Common myeloid progenitor, CD34-positive (primary cell): ENCODE measurements around the gene ADGRV1.

ENCODE experiments used
- CTCF ChIA-PET: fragments of 350-600 bp; sonication (Branson Sonifier 250); formaldehyde crosslinking; loops from one replicate; lab custom pipeline; 2021; ENCODE audit warnings: antibody characterized with exemption; lab: Charles Lee
- POLR2A ChIA-PET: fragments of 350-600 bp; sonication (Branson Sonifier 250); formaldehyde crosslinking; loops from one replicate; lab custom pipeline; 2021; ENCODE audit warnings: antibody characterized with exemption; lab: Charles Lee
- DNase-seq, 3 donors: peaks; one replicate each; pipeline versions ENCODE4 v3.0.0 to v3.0.0-alpha.2; 2013
- H3K27ac ChIP-seq, 2 experiments: 1 replicate in 1 of 2; 2 replicates in 1 of 2; pipeline ENCODE4 v1.7.0; 2013; ENCODE audit warnings: inconsistent platforms in 2 of 2, low read length in 2 of 2, mild to moderate bottlenecking in 2 of 2, low read depth in 1 of 2, moderate library complexity in 1 of 2; ENCODE audit not compliant: severe bottlenecking in 2 of 2, insufficient read depth in 1 of 2, poor library complexity in 1 of 2
- H3K27me3 ChIP-seq, 5 experiments: replicated peaks in 2 of 5; 1 replicate in 3 of 5; 2 replicates in 2 of 5; pipeline versions ENCODE4 v1.6.1 to v1.7.0; 2013; ENCODE audit warnings: low read length in 4 of 5, mild to moderate bottlenecking in 2 of 5, moderate library complexity in 2 of 5, inconsistent platforms in 1 of 5; ENCODE audit not compliant: insufficient read depth in 5 of 5, control insufficient read depth in 4 of 5
- H3K36me3 ChIP-seq, 4 experiments: 1 replicate in 2 of 4; 2 replicates in 2 of 4; pipeline versions ENCODE4 v1.6.1 to v1.7.0; 2013; ENCODE audit warnings: low read length in 3 of 4, control low read depth in 1 of 4, mild to moderate bottlenecking in 1 of 4; ENCODE audit not compliant: control insufficient read depth in 4 of 4, insufficient read depth in 4 of 4
- H3K4me1 ChIP-seq, 4 experiments: 1 replicate in 3 of 4; 2 replicates in 1 of 4; pipeline versions ENCODE4 v1.6.1 to v1.7.1; 2013; ENCODE audit warnings: low read length in 3 of 4, mild to moderate bottlenecking in 3 of 4, control low read depth in 1 of 4, inconsistent platforms in 1 of 4, moderate library complexity in 1 of 4; ENCODE audit not compliant: control insufficient read depth in 4 of 4, insufficient read depth in 4 of 4; ENCODE audit errors: control extremely low read depth in 1 of 4
- H3K4me3 ChIP-seq, 7 experiments: 1 replicate in 4 of 7; 2 replicates in 3 of 7; pipeline versions ENCODE4 v1.5.1 to v1.7.0; 2013; ENCODE audit warnings: mild to moderate bottlenecking in 7 of 7, low read length in 6 of 7, moderate library complexity in 6 of 7, inconsistent platforms in 2 of 7, low read depth in 2 of 7, control low read depth in 1 of 7; ENCODE audit not compliant: insufficient read depth in 4 of 7, control insufficient read depth in 1 of 7; ENCODE audit errors: extremely low read depth in 1 of 7
- H3K9me3 ChIP-seq, 5 experiments: 1 replicate in 4 of 5; 2 replicates in 1 of 5; pipeline versions ENCODE4 v1.6.1 to v1.7.1; 2013; ENCODE audit warnings: low read length in 4 of 5, mild to moderate bottlenecking in 2 of 5, inconsistent platforms in 1 of 5, low read depth in 1 of 5, moderate library complexity in 1 of 5; ENCODE audit not compliant: control insufficient read depth in 4 of 5, insufficient read depth in 2 of 5; ENCODE audit errors: control extremely low read depth in 1 of 5
- WGBS: methylation state at CpG from one replicate; pipeline ENCODE4 v1.1.5; 2013; ENCODE audit not compliant: insufficient coverage; 5-methylcytosine and 5-hydroxymethylcytosine counted together

The ADGRV1 gene

DNA sequence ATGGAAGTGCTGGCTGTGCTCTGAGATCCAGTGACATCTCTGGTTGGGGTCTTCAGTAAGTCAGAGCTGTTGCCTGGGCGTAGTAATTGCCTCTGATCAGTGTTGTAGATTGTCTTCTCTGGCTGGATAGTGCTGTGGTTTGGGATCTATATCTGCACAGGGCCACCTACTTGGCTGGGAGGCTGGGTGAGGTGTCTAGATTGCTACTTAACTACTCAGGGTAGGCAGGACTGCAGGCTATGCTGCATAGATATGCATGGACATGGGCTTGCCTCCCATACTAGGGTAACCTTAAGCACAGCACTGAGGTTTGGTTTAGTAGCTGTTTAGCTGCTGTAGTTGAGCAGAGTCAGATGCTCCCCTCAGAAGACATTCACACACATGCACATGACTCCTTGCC is 181.0 kb downstream of the ADGRV1 start:
- CTCF ChIA-PET: no interaction called here
- Histone ChIP-seq H3K27ac (no peak overlapping the region), H3K36me3 (no peaks in the 10 kb centered on the region), H3K4me1 (no peaks in the 10 kb centered on the region), H3K4me3 (no peak overlapping the region), H3K27me3 (no peaks in the 10 kb centered on the region), H3K9me3 (peaks cover 0 to 13% (median 4%) of the 10 kb centered on the region in 5 experiments)
- DNase-seq: no peak
- WGBS: 100% methylated on average over 1 of the region's 1 CpG
- POLR2A ChIA-PET: interaction anchor here (0.6 kb wide), 1 partner anchor 210 kb away, joined by 3 read pairs; no protein-coding TSS in a partner anchor

DNA sequence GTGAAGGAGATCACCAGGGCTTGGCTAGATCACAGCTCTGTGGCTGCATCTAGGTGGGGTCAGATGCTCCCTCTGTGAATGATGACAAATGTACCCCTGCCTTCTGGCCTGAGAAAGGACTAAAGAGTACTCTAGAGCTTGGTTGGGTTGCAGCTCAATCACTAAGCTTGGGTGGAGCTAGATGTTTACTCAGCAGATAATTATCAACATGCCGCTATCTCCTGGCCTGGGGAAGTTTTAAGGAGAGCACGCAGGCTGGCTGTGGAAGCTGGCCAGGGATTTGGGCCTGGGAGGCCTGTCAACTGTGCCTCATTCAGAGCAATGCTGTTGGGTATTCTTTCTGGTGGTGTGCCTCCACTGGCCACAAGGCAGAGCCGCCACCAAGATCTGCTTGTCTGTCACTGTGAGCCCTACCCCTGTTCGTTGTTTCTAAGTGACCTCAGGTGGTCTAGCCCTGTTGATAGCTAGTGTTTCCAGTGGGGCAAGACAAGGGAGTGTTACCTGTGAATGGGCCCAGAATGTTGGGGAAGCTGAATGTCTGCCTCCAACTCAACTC is 181.7 kb downstream of the ADGRV1 start:
- WGBS: 97% methylated on average over 4 of the region's 4 CpGs
- H3K4me3 ChIP-seq: no peak overlapping the region
- no peak for DNase-seq
- H3K27ac ChIP-seq: no peak overlapping the region
- ChIA-PET POLR2A (no interaction called here), CTCF (no interaction called here)
- H3K36me3 ChIP-seq: no peaks in the 10 kb centered on the region
- H3K27me3 ChIP-seq: no peaks in the 10 kb centered on the region
- peaks cover 0 to 13% (median 4%) of the 10 kb centered on the region in 5 experiments for H3K9me3 ChIP-seq
- H3K4me1 ChIP-seq: no peaks in the 10 kb centered on the region

DNA sequence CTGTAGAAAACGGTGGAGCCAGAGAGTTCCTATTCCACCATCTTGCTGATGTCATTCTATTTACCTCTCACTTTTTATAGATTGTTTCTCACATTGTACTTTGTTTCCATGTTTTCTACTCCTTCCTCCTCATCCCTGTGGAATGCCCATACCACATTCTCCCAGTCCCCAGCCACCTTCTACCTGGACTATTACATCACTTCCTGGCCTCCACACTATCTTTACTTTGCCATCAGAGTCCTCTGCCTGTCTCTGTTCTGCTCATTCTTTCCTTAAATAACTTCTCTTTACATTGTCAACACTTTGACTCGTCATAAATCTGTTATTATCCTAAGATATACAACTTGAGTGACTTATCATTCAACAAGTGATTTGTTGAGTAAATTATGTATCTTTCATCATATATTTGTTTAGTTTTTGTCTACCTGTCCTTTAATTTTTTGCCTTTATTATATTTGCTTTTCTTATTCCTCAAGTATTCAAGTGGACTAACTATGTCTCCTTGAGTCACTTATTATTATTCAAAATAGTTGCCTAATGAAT is 182.5 kb downstream of the ADGRV1 start:
- H3K36me3 ChIP-seq: no peaks in the 10 kb centered on the region
- H3K4me1 ChIP-seq: no peaks in the 10 kb centered on the region
- POLR2A ChIA-PET: no interaction called here
- no peak overlapping the region for H3K4me3 ChIP-seq
- H3K9me3 ChIP-seq: peaks cover 0 to 13% (median 4%) of the 10 kb centered on the region in 5 experiments
- no peak for DNase-seq
- no peak overlapping the region for H3K27ac ChIP-seq
- no CpG with 5 or more reads among the region's 2 CpGs for WGBS
- CTCF ChIA-PET: no interaction called here
- H3K27me3 ChIP-seq: no peaks in the 10 kb centered on the region

DNA sequence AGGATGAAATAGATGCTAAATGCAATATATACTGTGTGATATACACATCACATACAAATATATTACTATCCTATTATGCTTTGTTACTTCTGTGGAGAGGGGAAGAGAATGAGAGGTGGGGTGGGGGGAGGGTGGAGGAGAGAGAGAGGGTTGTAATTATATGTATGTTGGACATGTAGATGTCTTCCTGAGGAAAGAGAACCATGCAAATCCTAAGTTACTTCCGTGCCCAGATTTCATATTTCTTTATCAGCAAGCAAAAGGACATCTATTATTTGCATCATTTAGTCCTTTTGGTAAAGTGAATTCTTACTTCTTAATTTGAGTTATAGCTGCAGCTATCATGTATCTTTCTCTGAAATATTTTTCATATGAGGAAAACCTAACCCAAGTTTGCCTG is 187.5 kb downstream of the ADGRV1 start:
- DNase-seq: no peak
- no peak overlapping the region for H3K4me3 ChIP-seq
- H3K27me3 ChIP-seq: no peaks in the 10 kb centered on the region
- no peaks in the 10 kb centered on the region for H3K4me1 ChIP-seq
- no peaks in the 10 kb centered on the region for H3K36me3 ChIP-seq
- ChIA-PET POLR2A (no interaction called here), CTCF (no interaction called here)
- no CpG with 5 or more reads among the region's 1 CpG for WGBS
- H3K27ac ChIP-seq: no peak overlapping the region
- peaks cover 0 to 2% (median 0%) of the 10 kb centered on the region in 5 experiments for H3K9me3 ChIP-seq

DNA sequence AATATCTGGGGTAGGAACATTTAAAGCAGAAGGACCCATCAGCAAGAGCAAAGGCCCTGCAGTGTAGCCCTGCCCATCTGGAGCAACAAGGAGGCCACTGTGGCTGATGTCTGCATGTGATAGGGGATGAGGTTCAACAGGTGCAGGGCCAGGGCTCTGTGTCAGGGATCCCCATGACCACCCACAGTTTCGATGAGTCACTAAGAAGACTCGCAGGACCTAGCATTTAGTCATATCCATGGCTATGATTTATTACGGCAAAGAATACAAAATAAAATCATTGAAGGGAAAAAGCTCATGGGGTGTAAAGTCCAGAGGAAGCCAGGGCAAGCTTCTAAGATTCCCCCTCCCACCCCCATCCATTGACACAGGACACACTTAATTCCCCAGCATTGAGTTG is 188.6 kb downstream of the ADGRV1 start:
- POLR2A ChIA-PET: no interaction called here
- 100% methylated on average over 1 of the region's 3 CpGs for WGBS
- no peaks in the 10 kb centered on the region for H3K27me3 ChIP-seq
- no peak overlapping the region for H3K4me3 ChIP-seq
- no peak overlapping the region for H3K27ac ChIP-seq
- no peaks in the 10 kb centered on the region for H3K36me3 ChIP-seq
- peaks cover 0 to 2% (median 0%) of the 10 kb centered on the region in 5 experiments for H3K9me3 ChIP-seq
- H3K4me1 ChIP-seq: no peaks in the 10 kb centered on the region
- CTCF ChIA-PET: no interaction called here
- no peak for DNase-seq

DNA sequence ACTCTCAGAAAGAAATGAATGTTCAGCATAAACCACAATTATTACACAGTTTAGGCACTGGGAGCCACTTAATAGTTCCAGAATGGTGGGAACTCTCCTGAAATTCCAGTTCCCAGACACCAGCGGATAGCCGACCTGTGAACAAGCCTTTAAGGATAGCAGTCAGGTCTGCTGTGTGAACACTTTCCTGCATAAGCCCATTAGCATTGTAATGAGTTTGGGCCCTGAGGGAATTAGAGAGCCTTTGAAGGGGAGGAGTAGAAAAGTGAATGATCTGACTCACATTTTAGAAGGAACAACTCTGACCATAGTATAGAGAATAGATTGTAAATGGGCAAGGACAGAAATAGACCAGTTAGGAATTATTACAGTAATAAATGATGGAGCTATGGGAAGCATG is 189.1 kb downstream of the ADGRV1 start:
- CTCF ChIA-PET: no interaction called here
- 100% methylated on average over 2 of the region's 2 CpGs for WGBS
- Histone ChIP-seq H3K36me3 (no peaks in the 10 kb centered on the region), H3K27ac (no peak overlapping the region), H3K4me3 (no peak overlapping the region), H3K9me3 (peaks cover 0 to 2% (median 0%) of the 10 kb centered on the region in 5 experiments), H3K4me1 (no peaks in the 10 kb centered on the region), H3K27me3 (no peaks in the 10 kb centered on the region)
- POLR2A ChIA-PET: no interaction called here
- no peak for DNase-seq

DNA sequence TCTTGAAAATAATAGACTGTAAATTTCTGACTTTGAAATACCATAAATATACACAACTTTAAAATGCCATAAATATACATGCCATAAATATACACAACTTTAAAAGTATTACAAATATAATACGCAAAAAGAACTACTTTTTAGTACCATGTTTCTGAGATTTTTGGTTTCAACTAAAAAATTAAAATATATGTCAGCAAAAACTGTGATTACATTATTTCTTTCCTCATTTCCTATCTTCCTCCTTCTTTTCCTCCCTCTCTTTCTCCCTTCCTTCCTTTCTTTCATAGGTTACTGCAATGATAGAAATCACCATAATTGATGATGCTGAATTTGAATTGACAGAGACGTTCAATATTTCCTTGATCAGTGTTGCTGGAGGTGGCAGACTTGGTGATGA is 200.5 kb downstream of the ADGRV1 start:
- no peaks in the 10 kb centered on the region for H3K36me3 ChIP-seq
- no peaks in the 10 kb centered on the region for H3K27me3 ChIP-seq
- WGBS: 100% methylated on average over 1 of the region's 2 CpGs
- ChIA-PET CTCF (no interaction called here), POLR2A (no interaction called here)
- no peaks in the 10 kb centered on the region for H3K9me3 ChIP-seq
- no peak overlapping the region for H3K27ac ChIP-seq
- no peak overlapping the region for H3K4me3 ChIP-seq
- H3K4me1 ChIP-seq: no peaks in the 10 kb centered on the region
- no peak for DNase-seq
